ENCODE measurements around the gene TSPAN1. TPM values are rescaled to one million over a fixed set of nuclear protein-coding genes. Genes with fewer than 3 reads are reported as not detected.
A peak's percentile ranks its signal among the peaks of the same experiment; 100 is the strongest.

The TSPAN1 gene
- total RNA-seq, 1 experiment from 2014 or later = 46.2 TPM

- DNase-seq = no peak
- Mint-ChIP-seq H3K4me1 (ENCODE audit: low read depth, unreplicated experiment) (peaks cover 47% of the 10 kb centered on the region), H3K4me3 (ENCODE audit: low read depth, unreplicated experiment) (peak overlapping the region; percentile 86), H3K27ac (ENCODE audit: unreplicated experiment) (peak overlapping the region; percentile 99), H3K27me3 (ENCODE audit: unreplicated experiment) (no peaks in the 10 kb centered on the region), H3K9me3 (ENCODE audit: low read depth, unreplicated experiment) (no peaks in the 10 kb centered on the region), H3K36me3 (ENCODE audit: insufficient read depth, unreplicated experiment) (peaks cover 50% of the 10 kb centered on the region)
- BruUV-seq (replicated peaks) = no TSS peak
- intact Hi-C loops (cut with micrococcal nuclease; ENCODE audit: unreplicated experiment) = loop anchor here (2.0 to 5.0 kb wide), 2 partner anchors 48 to 94 kb away; no protein-coding TSS in a partner anchor
- TF ChIP-seq CTCF (IDR thresholded peaks at IDR 0.05; ENCODE audit: unreplicated experiment) = no peak
- CTCF ChIA-PET = interaction anchor here (0.7 to 1.5 kb wide), 4 partner anchors 29 to 93 kb away, joined by 3 to 6 read pairs (median 4); no protein-coding TSS in a partner anchor
Measured at GRCh38 chr1:46131093-46131492, 43.8 kb upstream of the TSPAN1 start.

GRCh38 chr1:46131712-46132528, 43.0 kb upstream of the TSPAN1 start:
- TSS peak; percentile 65 for BruUV-seq (replicated peaks)
- Mint-ChIP-seq H3K36me3 (ENCODE audit: insufficient read depth, unreplicated experiment) (peaks cover 50% of the 10 kb centered on the region), H3K4me1 (ENCODE audit: low read depth, unreplicated experiment) (peaks cover 55% of the 10 kb centered on the region), H3K27me3 (ENCODE audit: unreplicated experiment) (no peaks in the 10 kb centered on the region), H3K9me3 (ENCODE audit: low read depth, unreplicated experiment) (no peaks in the 10 kb centered on the region), H3K4me3 (ENCODE audit: low read depth, unreplicated experiment) (peak overlapping the region; percentile 86), H3K27ac (ENCODE audit: unreplicated experiment) (peak overlapping the region; percentile 99)
- no peak for TF ChIP-seq CTCF (IDR thresholded peaks at IDR 0.05; ENCODE audit: unreplicated experiment)
- DNase-seq = peak; percentile 9
- CTCF ChIA-PET = interaction anchor here (0.5 to 1.5 kb wide), 7 partner anchors 28 to 1491 kb away, joined by 3 to 6 read pairs (median 3); no protein-coding TSS in a partner anchor
- intact Hi-C loops (cut with micrococcal nuclease; ENCODE audit: unreplicated experiment) = loop anchor here (2.0 to 5.0 kb wide), 2 partner anchors 47 to 95 kb away; no protein-coding TSS in a partner anchor

- TF ChIP-seq CTCF (IDR thresholded peaks at IDR 0.05; ENCODE audit: unreplicated experiment) = no peak
- intact Hi-C loops (cut with micrococcal nuclease; ENCODE audit: unreplicated experiment) = loop anchor here (5.0 kb wide), 1 partner anchor 95 kb away; no protein-coding TSS in a partner anchor
- Mint-ChIP-seq H3K9me3 (ENCODE audit: low read depth, unreplicated experiment) (no peaks in the 10 kb centered on the region), H3K27ac (ENCODE audit: unreplicated experiment) (peak within 1 kb of the TSS; percentile 99), H3K36me3 (ENCODE audit: insufficient read depth, unreplicated experiment) (peaks cover 50% of the 10 kb centered on the region), H3K4me1 (ENCODE audit: low read depth, unreplicated experiment) (peaks cover 59% of the 10 kb centered on the region), H3K27me3 (ENCODE audit: unreplicated experiment) (no peaks in the 10 kb centered on the region), H3K4me3 (ENCODE audit: low read depth, unreplicated experiment) (peak within 1 kb of the TSS; percentile 86)
- no TSS peak for BruUV-seq (replicated peaks)
- CTCF ChIA-PET = interaction anchor here (0.6 to 1.5 kb wide), 4 partner anchors 50 to 1492 kb away, joined by 3 to 6 read pairs (median 4); no protein-coding TSS in a partner anchor
- peak; percentile 98 for DNase-seq
Measured at GRCh38 chr1:46132529-46133180, 42.2 kb upstream of the TSPAN1 start, which contains the start of gene PIK3R3. TSS of gene PIK3R3 (minus strand) at chr1:46132629. CDS start at chr1:46131952, 677 bp downstream.

DNA sequence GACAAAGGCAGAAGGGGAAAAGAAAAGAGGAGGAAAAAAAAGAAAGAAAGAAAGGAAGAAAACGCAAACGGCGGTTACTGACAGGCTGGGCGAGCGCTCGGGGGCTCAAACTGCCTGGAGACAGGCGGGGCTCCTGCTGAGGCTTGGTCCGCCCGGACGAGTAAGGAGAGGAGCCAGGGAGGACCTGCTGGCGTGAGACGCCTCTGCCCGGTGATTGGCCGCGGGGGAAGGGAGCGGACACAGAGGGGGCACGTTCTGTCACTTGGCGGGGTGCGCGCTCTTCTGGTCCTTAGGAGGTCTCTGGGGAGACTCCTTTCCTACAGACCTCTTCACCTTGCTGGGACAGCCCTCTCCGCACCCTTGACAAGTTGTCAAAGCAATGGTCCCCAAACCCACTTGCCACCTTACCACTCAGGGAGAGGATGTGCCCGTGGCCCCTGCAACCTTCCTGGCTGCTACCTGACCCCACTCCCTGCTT, 41.7 kb upstream of the TSPAN1 start:
- H3K9me3 Mint-ChIP-seq (ENCODE audit: low read depth, unreplicated experiment) = no peaks in the 10 kb centered on the region
- TF ChIP-seq CTCF (IDR thresholded peaks at IDR 0.05; ENCODE audit: unreplicated experiment) = no peak
- peaks cover 59% of the 10 kb centered on the region for H3K4me1 Mint-ChIP-seq (ENCODE audit: low read depth, unreplicated experiment)
- CTCF ChIA-PET = no interaction called here
- no peaks in the 10 kb centered on the region for H3K27me3 Mint-ChIP-seq (ENCODE audit: unreplicated experiment)
- H3K27ac Mint-ChIP-seq (ENCODE audit: unreplicated experiment) = peak overlapping the region; percentile 99
- H3K36me3 Mint-ChIP-seq (ENCODE audit: insufficient read depth, unreplicated experiment) = peaks cover 50% of the 10 kb centered on the region
- intact Hi-C loops (cut with micrococcal nuclease; ENCODE audit: unreplicated experiment) = loop anchor here (5.0 kb wide), 1 partner anchor 96 kb away; no protein-coding TSS in a partner anchor
- BruUV-seq (replicated peaks) = TSS peak; percentile 78
- peak overlapping the region; percentile 86 for H3K4me3 Mint-ChIP-seq (ENCODE audit: low read depth, unreplicated experiment)
- no peak for DNase-seq

All from Calu3 (cell line).